Measurements from ENCODE around the gene SLC15A1. TPM values are rescaled to one million over a fixed set of nuclear protein-coding genes. Genes with fewer than 3 reads are reported as not detected.
"Not testable (repeated sequence)": the region's sequence is repeated elsewhere in the genome, so short reads cannot be mapped to it uniquely, and the experiment has no call there.

Gene SLC15A1
- total RNA-seq, 1 donor from 2014 or later: 1.1 TPM

GRCh38 chr13:98643479-98643878 lies 109.0 kb downstream of the SLC15A1 start:
- H3K36me3 ChIP-seq (ENCODE audit: control insufficient read depth, insufficient read depth, low read length): no peaks in the 10 kb centered on the region
- TF ChIP-seq CTCF (IDR thresholded peaks at IDR 0.05; ENCODE audit: insufficient read depth, low read length, poor library complexity, severe bottlenecking): no peak
- no peaks in the 10 kb centered on the region for H3K27me3 ChIP-seq (ENCODE audit: control insufficient read depth, insufficient read depth, low read length)
- no peak overlapping the region for H3K4me3 ChIP-seq (ENCODE audit: low read depth, low read length)
- DNase-seq (ENCODE audit: low read depth): no peak

GRCh38 chr13:98641075-98641474 lies 111.4 kb downstream of the SLC15A1 start:
- TF ChIP-seq CTCF (IDR thresholded peaks at IDR 0.05; ENCODE audit: insufficient read depth, low read length, poor library complexity, severe bottlenecking): no peak
- no peak overlapping the region for H3K4me3 ChIP-seq (ENCODE audit: low read depth, low read length)

GRCh38 chr13:98639785-98640184 lies 112.7 kb downstream of the SLC15A1 start:
- DNase-seq (ENCODE audit: low read depth); H3K36me3 ChIP-seq (ENCODE audit: control insufficient read depth, insufficient read depth, low read length); H3K27me3 ChIP-seq (ENCODE audit: control insufficient read depth, insufficient read depth, low read length); H3K4me3 ChIP-seq (ENCODE audit: low read depth, low read length): not testable (repeated sequence)

More at GRCh38 chr13:98641075-98641474, 111.4 kb downstream of the SLC15A1 start:
- no peak for DNase-seq (ENCODE audit: low read depth)
- H3K36me3 ChIP-seq (ENCODE audit: control insufficient read depth, insufficient read depth, low read length): no peaks in the 10 kb centered on the region
- no peaks in the 10 kb centered on the region for H3K27me3 ChIP-seq (ENCODE audit: control insufficient read depth, insufficient read depth, low read length)

- H3K27me3 ChIP-seq (ENCODE audit: control insufficient read depth, insufficient read depth, low read length); H3K36me3 ChIP-seq (ENCODE audit: control insufficient read depth, insufficient read depth, low read length); H3K4me3 ChIP-seq (ENCODE audit: low read depth, low read length); DNase-seq (ENCODE audit: low read depth): not testable (repeated sequence)
These were observed 114.1 kb downstream of the SLC15A1 start for GRCh38 chr13:98638352-98638751.

Other genes with a start within 250 kb of the SLC15A1 start
- gene STK24, start 175.6 kb downstream of the SLC15A1 start, total RNA-seq: 177 and 190 TPM in 2 replicates
- 226 and 230 TPM in 2 replicates for gene DOCK9, start 225.4 kb upstream of the SLC15A1 start, total RNA-seq